HepG2 (cell line): ENCODE results near the gene TLR1. TPM values are rescaled to one million over a fixed set of nuclear protein-coding genes. Genes with fewer than 3 reads are reported as not detected.

Source experiments
- ATAC-seq: fragments of 200-7000 bp; cut with Tn5 transposase; 3 replicates; pipeline ENCODE4 v1.9.1; 2020; ENCODE audit warnings: mild to moderate bottlenecking, moderate library complexity
- BruUV-seq: library from RNA; stranded (reverse); fragments of 400-500 nt; replicated peaks from 2 replicates; lab custom pipeline; 2021; lab: Mats Ljungman, UMichigan
- CTCF ChIA-PET: fragments of 300-600 bp; formaldehyde crosslinking; extraction: SDS; loops from one replicate; lab custom pipeline; 2021; ENCODE audit warnings: low total read pairs, inconsistent platforms, low intra/inter-chr PET ratio; lab: Yijun Ruan, JAX
- POLR2A ChIA-PET: fragments of 350-600 bp; sonication (Branson Sonifier 250); formaldehyde crosslinking; loops from one replicate; lab custom pipeline; 2020; ENCODE audit warnings: antibody characterized with exemption, inconsistent platforms; lab: Yijun Ruan, JAX
- DNase-seq: peaks from one replicate; pipeline ENCODE4 v3.0.0-alpha.2; 2015; ENCODE audit warnings: low spot score
- FAIRE-seq: peaks from 3 replicates; lab custom pipeline; 2011; peaks lifted over from hg19 to GRCh38; lab: Jason Lieb, UNC
- H2AFZ ChIP-seq: one replicate; pipeline ENCODE4 v1.6.1; 2011; ENCODE audit warnings: low read length, inconsistent platforms
- H3K27ac ChIP-seq: fragments of 300-600 bp; 3 replicates; pipeline ENCODE4 v1.8.0; 2011; ENCODE audit warnings: mixed run types, mild to moderate bottlenecking, mixed read lengths, low read length, inconsistent platforms; ENCODE audit not compliant: insufficient read depth; ENCODE audit errors: extremely low read length
- H3K27me3 ChIP-seq, 2 experiments: fragments of 200-600 bp in 1 of 2; 2 replicates in 1 of 2; 3 replicates in 1 of 2; pipeline versions ENCODE4 v1.6.0 to v1.8.0; 2011; ENCODE audit warnings: low read length in 2 of 2, mild to moderate bottlenecking in 2 of 2, moderate library complexity in 2 of 2, inconsistent platforms in 1 of 2; ENCODE audit not compliant: insufficient read depth in 2 of 2, control insufficient read depth in 1 of 2
- H3K36me3 ChIP-seq, 2 experiments: fragments of 200-600 bp in 1 of 2; replicated peaks in 1 of 2; 2 replicates in 1 of 2; 3 replicates in 1 of 2; pipeline versions ENCODE4 v1.5.1 to v1.8.0; 2011; ENCODE audit warnings: low read length in 2 of 2, inconsistent platforms in 1 of 2; ENCODE audit not compliant: insufficient read depth in 2 of 2, control insufficient read depth in 1 of 2
- H3K4me1 ChIP-seq: 2 replicates; pipeline ENCODE4 v1.5.1; 2012; ENCODE audit warnings: low read length, inconsistent platforms; ENCODE audit not compliant: insufficient read depth
- H3K4me2 ChIP-seq: 2 replicates; pipeline ENCODE4 v1.6.0; 2011; ENCODE audit warnings: low read depth, low read length, inconsistent platforms
- H3K4me3 ChIP-seq, 3 experiments: fragments of 200-600 bp in 1 of 3; sonication (generic), shearing (Covaris generic) in 1 of 3; replicated peaks in 1 of 3; 2 replicates each; pipeline ENCODE4 v1.5.1; 2011 to 2016; ENCODE audit warnings: low read length in 3 of 3, inconsistent platforms in 2 of 3, low read depth in 2 of 3, mild to moderate bottlenecking in 2 of 3, control low read depth in 1 of 3, mixed read lengths in 1 of 3; ENCODE audit not compliant: insufficient read depth in 1 of 3
- H3K79me2 ChIP-seq: one replicate; pipeline ENCODE4 v1.6.1; 2011; ENCODE audit warnings: low read length, inconsistent platforms; ENCODE audit not compliant: insufficient read depth
- H3K9ac ChIP-seq: 2 replicates; pipeline ENCODE4 v1.6.0; 2011; ENCODE audit warnings: mild to moderate bottlenecking, low read depth, low read length, inconsistent platforms; ENCODE audit not compliant: insufficient read depth
- H3K9me3 ChIP-seq: 2 replicates; pipeline ENCODE4 v1.5.1; 2012; ENCODE audit warnings: mild to moderate bottlenecking, low read length
- H4K20me1 ChIP-seq: 2 replicates; pipeline ENCODE4 v1.6.0; 2011; ENCODE audit warnings: inconsistent platforms, mild to moderate bottlenecking, low read length, moderate library complexity; ENCODE audit not compliant: insufficient read depth
- ADNP ChIP-seq: sonication (generic); formaldehyde crosslinking; IDR thresholded peaks from 2 replicates; pipeline ENCODE4 v1.4.0; 2020; ENCODE audit warnings: missing genetic modification reagents
- CENPT ChIP-seq: sonication (generic); formaldehyde crosslinking; IDR thresholded peaks from 2 replicates; pipeline ENCODE4 v1.8.0; 2022; ENCODE audit warnings: low read depth, mild to moderate bottlenecking, moderate library complexity, missing genetic modification reagents
- HBP1 ChIP-seq: IDR thresholded peaks from 2 replicates; pipeline ENCODE4 v1.6.1; 2016; ENCODE audit warnings: low read depth, control low read depth
- KDM2A ChIP-seq: sonication (generic); formaldehyde crosslinking; IDR thresholded peaks from 2 replicates; pipeline ENCODE4 v1.4.0; 2020; ENCODE audit warnings: low read depth, missing genetic modification reagents, borderline replicate concordance
- MAX ChIP-seq: IDR thresholded peaks from 2 replicates; pipeline ENCODE4 v1.6.1; 2012; ENCODE audit warnings: inconsistent platforms
- NFIB ChIP-seq: sonication (generic); formaldehyde crosslinking; IDR thresholded peaks from 2 replicates; pipeline ENCODE4 v1.9.0; 2021; ENCODE audit warnings: missing genetic modification reagents, mild to moderate bottlenecking, borderline replicate concordance
- SAP130 ChIP-seq: IDR thresholded peaks from 2 replicates; pipeline ENCODE4 v1.6.1; 2016; ENCODE audit warnings: low read depth
- SP5 ChIP-seq: IDR thresholded peaks from 2 replicates; pipeline ENCODE4 v1.6.1; 2016; ENCODE audit warnings: low read depth, borderline replicate concordance
- ZBTB7B ChIP-seq: sonication (generic); formaldehyde crosslinking; IDR thresholded peaks from 2 replicates; pipeline ENCODE4 v1.4.0; 2020; ENCODE audit warnings: missing genetic modification reagents
- ZFP62 ChIP-seq: sonication (generic); formaldehyde crosslinking; IDR thresholded peaks from 2 replicates; pipeline ENCODE4 v1.4.0; 2020; ENCODE audit warnings: missing genetic modification reagents
- ZXDC ChIP-seq: sonication (generic); formaldehyde crosslinking; IDR thresholded peaks from 2 replicates; pipeline ENCODE4 v1.5.0; 2020; ENCODE audit warnings: mild to moderate bottlenecking, missing genetic modification reagents
- WGBS: methylation state at CpG from one replicate; pipeline ENCODE4 v1.1.6; 2017; ENCODE audit warnings: low lambda C conversion rate; 5-methylcytosine and 5-hydroxymethylcytosine counted together
- in situ Hi-C: cut with HindIII; loops from 2 replicates; pipeline ENCODE4 v1.10.0; 2017; ENCODE audit warnings: low pct_unique_long_range_greater_than_20kb; ENCODE audit not compliant: extremely low pct_ligation_motif_present
- intact Hi-C: fragments of 100-400 bp; cut with micrococcal nuclease; formaldehyde crosslinking; loops from one replicate; pipeline ENCODE4 v1.10.0; 2022; ENCODE audit not compliant: unreplicated experiment
- polyA plus RNA-seq, 8 experiments: library from polyadenylated mRNA; depleted of rRNA in 3 of 8; stranded (reverse) in 7 of 8; unstranded in 1 of 8; fragments of >200 nt; fragmentation: Illumina TruSeq in 4 of 8; extraction: Trizol in 4 of 8; gene quantifications; 2 replicates each; pipeline versions ENCODE4 v1.2.1 to v1.2.3, GENCODE V29; 2011 to 2016; ENCODE audit warnings: low read depth in 4 of 8, missing spikeins in 1 of 8, mixed read lengths in 1 of 8; ENCODE audit not compliant: insufficient read depth in 1 of 8
- total RNA-seq, 5 experiments: library from RNA; depleted of rRNA; stranded (reverse); fragments of >200 nt; fragmentation: Illumina TruSeq; extraction: Trizol; gene quantifications; 2 replicates each; pipeline ENCODE4 v1.2.3, GENCODE V29; 2016; ENCODE audit warnings: low read depth in 1 of 5

Gene TLR1
- total and polyA plus RNA-seq, 2 of the 13 experiments (the other 11 are each of a cell fraction or from before 2014, with no cell fraction given), result 0.08 to 0.11 TPM

GRCh38 chr4:38785041-38785790 lies 19.4 kb downstream of the TLR1 start:
- Histone ChIP-seq H4K20me1 (no peaks in the 10 kb centered on the region), H3K27ac (no peak overlapping the region), H3K4me3 (no peak overlapping the region), H3K4me2 (no peak overlapping the region), H3K9me3 (no peaks in the 10 kb centered on the region), H2AFZ (no peak overlapping the region), H3K27me3 (0 out of 5 replicates have a peak, but pooled peaks cover 0 to 8% of the 10 kb centered on the region in 2 experiments), H3K36me3 (no peaks in the 10 kb centered on the region), H3K79me2 (no peaks in the 10 kb centered on the region), H3K4me1 (peaks cover 16% of the 10 kb centered on the region), H3K9ac (no peak overlapping the region)
- no TSS peak for BruUV-seq
- ChIA-PET POLR2A (no interaction called here), CTCF (no interaction called here)
- in situ Hi-C loops (no loop called here), intact Hi-C loops (no loop called here)
- no peak for TF ChIP-seq ZBTB7B (CRISPR knock-in tag)
- no peak for TF ChIP-seq KDM2A (CRISPR knock-in tag)
- no peak for TF ChIP-seq MAX
- no peak for TF ChIP-seq SP5 (CRISPR knock-in tag)
- TF ChIP-seq ZFP62, result no peak
- TF ChIP-seq SAP130 (CRISPR knock-in tag), result no peak
- no peak for TF ChIP-seq CENPT (CRISPR knock-in tag)
- no peak for TF ChIP-seq ADNP (CRISPR knock-in tag)
- WGBS, result 5% methylated on average over 6 of the region's 6 CpGs
- no peak for DNase-seq
- no peak for FAIRE-seq
- no peak for ATAC-seq

- Histone ChIP-seq H3K36me3 (no peaks in the 10 kb centered on the region), H3K79me2 (no peaks in the 10 kb centered on the region), H3K9me3 (no peaks in the 10 kb centered on the region), H3K9ac (no peak overlapping the region), H3K4me3 (no peak overlapping the region), H3K27me3 (0 out of 5 replicates have a peak, but pooled peaks cover 0 to 8% of the 10 kb centered on the region in 2 experiments), H3K4me1 (peaks cover 16% of the 10 kb centered on the region), H2AFZ (no peak overlapping the region), H3K4me2 (no peak overlapping the region), H4K20me1 (no peaks in the 10 kb centered on the region), H3K27ac (no peak overlapping the region)
- in situ Hi-C loops (no loop called here), intact Hi-C loops (no loop called here)
- DNase-seq, result no peak
- CTCF ChIA-PET, result no interaction called here
- POLR2A ChIA-PET, result no interaction called here
- 28% methylated on average over 3 of the region's 4 CpGs for WGBS
- FAIRE-seq, result no peak
- BruUV-seq, result no TSS peak
- no peak for ATAC-seq
- TF ChIP-seq NFIB (CRISPR knock-in tag), result no peak
- no peak for TF ChIP-seq HBP1 (CRISPR knock-in tag)
- no peak for TF ChIP-seq ZXDC (CRISPR knock-in tag)
Measured at GRCh38 chr4:38784141-38784540, 20.4 kb downstream of the TLR1 start.
